ACHN (cell line): Measurements from ENCODE around the gene RCC1.
"Not testable (repeated sequence)": the region's sequence is repeated elsewhere in the genome, so short reads cannot be mapped to it uniquely, and the experiment has no call there.

Source experiments
- DNase-seq: peaks from one replicate; pipeline ENCODE4 v3.0.0-alpha.2; 2015
- in situ Hi-C: cut with HindIII; loops from 2 replicates; pipeline ENCODE4 v1.10.0; 2017; ENCODE audit warnings: low sequenced_read_pairs, low pct_ligation_motif_present, low pct_unique_long_range_greater_than_20kb

Gene RCC1

GRCh38 chr1:28577738-28578536 is 72.1 kb downstream of the RCC1 start:
- in situ Hi-C loops, result no loop called here
- DNase-seq, result no peak

- no peak for DNase-seq
- in situ Hi-C loops, result no loop called here
These were observed 72.9 kb downstream of the RCC1 start for GRCh38 chr1:28578696-28579218.

- no peak for DNase-seq
- in situ Hi-C loops, result no loop called here
These were observed 73.6 kb downstream of the RCC1 start for GRCh38 chr1:28579401-28579800.

- in situ Hi-C loops, result no loop called here
- DNase-seq, result no peak
These were observed 75.1 kb downstream of the RCC1 start for GRCh38 chr1:28580722-28581530.

- in situ Hi-C loops, result no loop called here
- peak; percentile 94 for DNase-seq
These were observed 75.8 kb downstream of the RCC1 start for GRCh38 chr1:28581531-28582247.

GRCh38 chr1:28582248-28582615 is 76.4 kb downstream of the RCC1 start:
- in situ Hi-C loops, result no loop called here
- no peak for DNase-seq

- DNase-seq, in situ Hi-C loops: not testable (repeated sequence)
These were observed 80.9 kb downstream of the RCC1 start for GRCh38 chr1:28586585-28587391.
